ENCODE results near the gene ASIC4. TPM values are rescaled to one million over a fixed set of nuclear protein-coding genes. Genes with fewer than 3 reads are reported as not detected.

The ASIC4 gene
- total and polyA plus RNA-seq, 2 of the 8 experiments (the other 6 are each of a cell fraction or from before 2014, with no cell fraction given), result 0.12 to 0.22 TPM

DNA sequence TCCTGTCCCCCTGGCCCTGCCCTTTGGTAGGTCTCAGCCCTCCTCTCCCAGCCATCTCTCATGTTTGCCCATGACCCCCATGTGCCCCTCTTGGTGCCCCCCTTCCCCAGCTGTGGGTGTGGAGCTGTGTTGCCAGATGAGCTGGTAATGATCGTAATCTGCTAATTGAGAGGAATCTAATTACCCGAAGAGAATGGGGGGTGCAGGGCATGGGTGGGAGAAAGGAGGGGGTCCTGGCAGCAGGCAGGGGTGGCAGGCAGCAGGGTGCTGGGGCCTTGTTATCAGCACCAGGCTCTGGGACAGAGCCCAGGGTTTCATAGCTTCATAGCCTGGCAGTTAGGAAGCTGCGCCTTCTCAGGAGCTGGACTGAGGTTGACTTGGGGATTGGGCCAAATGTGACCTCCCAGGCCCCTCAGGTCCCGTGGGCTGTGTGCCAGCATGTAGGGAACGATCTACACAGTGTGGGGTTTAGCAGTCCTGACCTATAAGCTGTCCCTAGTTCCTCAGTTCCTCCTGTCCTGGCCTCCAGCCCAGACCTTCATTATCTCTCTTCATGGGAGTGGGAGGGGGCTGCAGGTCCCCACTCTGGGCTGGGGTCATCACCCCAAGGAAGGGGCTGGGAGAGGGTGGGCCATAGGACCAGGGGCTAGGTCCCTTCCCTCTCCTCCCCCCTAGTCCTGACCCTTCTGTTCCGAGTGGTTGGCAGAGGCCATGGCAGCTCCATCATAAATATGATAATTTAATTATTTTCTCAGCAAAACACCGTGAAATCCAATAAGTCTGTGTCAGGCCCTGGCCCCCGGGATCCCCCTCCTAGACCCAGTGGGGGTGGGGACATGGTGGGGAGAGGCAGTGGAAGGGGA lies 6.5 kb upstream of the ASIC4 start (continued):
- no peak for TF ChIP-seq KDM5A (IDR thresholded peaks at IDR 0.05; ENCODE audit: low read length)
- TF ChIP-seq MAFK (IDR thresholded peaks at IDR 0.05; ENCODE audit: low read depth, low read length), result no peak
- no peak for TF ChIP-seq BRCA1 (IDR thresholded peaks at IDR 0.05; ENCODE audit: low read depth, low read length)
- no peak for TF ChIP-seq POLR2AphosphoS5 (IDR thresholded peaks at IDR 0.05; ENCODE audit: low read depth, low read length)
- no peak for TF ChIP-seq SIX5 (IDR thresholded peaks at IDR 0.05; ENCODE audit: low read depth, low read length)
- no peak for TF ChIP-seq HDAC2 (IDR thresholded peaks at IDR 0.05; ENCODE audit: borderline replicate concordance in 1 of 2, low read depth in 2 of 2, low read length in 2 of 2)
- no peak for TF ChIP-seq EZH2 (IDR thresholded peaks at IDR 0.05; ENCODE audit: low read depth, low read length, severe bottlenecking)
- no peak for TF ChIP-seq SP2 (IDR thresholded peaks at IDR 0.05; ENCODE audit: low read length)
- no peak for TF ChIP-seq PHF8 (conservative IDR thresholded peaks at IDR 0.05; ENCODE audit: low read depth, low read length)
- no peak for TF ChIP-seq TBP (IDR thresholded peaks at IDR 0.05; ENCODE audit: low read depth, low read length)
